ENCODE results near the gene CDX4.

GRCh38 chrX:73455171-73455570 is 8.3 kb downstream of the CDX4 start:
- no peak for TF ChIP-seq CTCF (conservative IDR thresholded peaks at IDR 0.05; ENCODE audit: low read length)
- TF ChIP-seq EZH2phosphoT487 (IDR thresholded peaks at IDR 0.05; ENCODE audit: borderline replicate concordance): no peak

Measured in Loucy (cell line).